ENCODE measurements around the gene SLC49A3. TPM values are rescaled to one million over a fixed set of nuclear protein-coding genes. Genes with fewer than 3 reads are reported as not detected.
A peak's percentile ranks its signal among the peaks of the same experiment; 100 is the strongest.

SLC49A3 gene
- total and polyA plus RNA-seq, 2 of the 13 experiments (the other 11 are each of a cell fraction or from before 2014, with no cell fraction given), result 0.07 to 0.17 TPM

GRCh38 chr4:683982-684622 lies 4.8 kb downstream of the SLC49A3 start (continued):
- TF ChIP-seq NFYB (CRISPR knock-in tag; IDR thresholded peaks at IDR 0.05) (no peak), MED1 (CRISPR knock-in tag; IDR thresholded peaks at IDR 0.05) (no peak), XRCC5 (optimal IDR thresholded peaks at IDR 0.05; ENCODE audit: low read length) (peak; percentile 86), ZSCAN21 (CRISPR knock-in tag; IDR thresholded peaks at IDR 0.05; ENCODE audit: borderline replicate concordance) (peak; percentile 59; the same call in 1 of the 2 replicates), ARID5B (CRISPR knock-in tag; IDR thresholded peaks at IDR 0.05) (peak; percentile 41; the same call in 1 of the 2 replicates), NR2F6 (IDR thresholded peaks at IDR 0.05) (no peak), NR2F6 (CRISPR knock-in tag; IDR thresholded peaks at IDR 0.05) (peak; percentile 51; the same call in 1 of the 2 replicates), HOXA9 (CRISPR knock-in tag; IDR thresholded peaks at IDR 0.05; ENCODE audit: borderline replicate concordance) (no peak), JUND (CRISPR knock-in tag; IDR thresholded peaks at IDR 0.05) (no peak), ZNF225 (CRISPR knock-in tag; IDR thresholded peaks at IDR 0.05) (no peak), ZNF333 (CRISPR knock-in tag; IDR thresholded peaks at IDR 0.05; ENCODE audit: borderline replicate concordance) (no peak), CCAR2 (optimal IDR thresholded peaks at IDR 0.05; ENCODE audit: low read depth, low read length) (no peak), SP4 (CRISPR knock-in tag; IDR thresholded peaks at IDR 0.05) (peak; percentile 80), DNMT3B (CRISPR knock-in tag; conservative IDR thresholded peaks at IDR 0.05) (0 out of 2 replicates have a peak, but pooled peaks have one; percentile 53), ZNF30 (CRISPR knock-in tag; IDR thresholded peaks at IDR 0.05) (no peak), ZNF546 (CRISPR knock-in tag; conservative IDR thresholded peaks at IDR 0.05) (no peak), POLR2AphosphoS2 (IDR thresholded peaks at IDR 0.05; ENCODE audit: low read depth, low read length) (no peak), PAF1 (CRISPR knock-in tag; IDR thresholded peaks at IDR 0.05) (no peak), RELA (CRISPR knock-in tag; IDR thresholded peaks at IDR 0.05) (no peak)
- TF ChIP-seq, protein P1, sequence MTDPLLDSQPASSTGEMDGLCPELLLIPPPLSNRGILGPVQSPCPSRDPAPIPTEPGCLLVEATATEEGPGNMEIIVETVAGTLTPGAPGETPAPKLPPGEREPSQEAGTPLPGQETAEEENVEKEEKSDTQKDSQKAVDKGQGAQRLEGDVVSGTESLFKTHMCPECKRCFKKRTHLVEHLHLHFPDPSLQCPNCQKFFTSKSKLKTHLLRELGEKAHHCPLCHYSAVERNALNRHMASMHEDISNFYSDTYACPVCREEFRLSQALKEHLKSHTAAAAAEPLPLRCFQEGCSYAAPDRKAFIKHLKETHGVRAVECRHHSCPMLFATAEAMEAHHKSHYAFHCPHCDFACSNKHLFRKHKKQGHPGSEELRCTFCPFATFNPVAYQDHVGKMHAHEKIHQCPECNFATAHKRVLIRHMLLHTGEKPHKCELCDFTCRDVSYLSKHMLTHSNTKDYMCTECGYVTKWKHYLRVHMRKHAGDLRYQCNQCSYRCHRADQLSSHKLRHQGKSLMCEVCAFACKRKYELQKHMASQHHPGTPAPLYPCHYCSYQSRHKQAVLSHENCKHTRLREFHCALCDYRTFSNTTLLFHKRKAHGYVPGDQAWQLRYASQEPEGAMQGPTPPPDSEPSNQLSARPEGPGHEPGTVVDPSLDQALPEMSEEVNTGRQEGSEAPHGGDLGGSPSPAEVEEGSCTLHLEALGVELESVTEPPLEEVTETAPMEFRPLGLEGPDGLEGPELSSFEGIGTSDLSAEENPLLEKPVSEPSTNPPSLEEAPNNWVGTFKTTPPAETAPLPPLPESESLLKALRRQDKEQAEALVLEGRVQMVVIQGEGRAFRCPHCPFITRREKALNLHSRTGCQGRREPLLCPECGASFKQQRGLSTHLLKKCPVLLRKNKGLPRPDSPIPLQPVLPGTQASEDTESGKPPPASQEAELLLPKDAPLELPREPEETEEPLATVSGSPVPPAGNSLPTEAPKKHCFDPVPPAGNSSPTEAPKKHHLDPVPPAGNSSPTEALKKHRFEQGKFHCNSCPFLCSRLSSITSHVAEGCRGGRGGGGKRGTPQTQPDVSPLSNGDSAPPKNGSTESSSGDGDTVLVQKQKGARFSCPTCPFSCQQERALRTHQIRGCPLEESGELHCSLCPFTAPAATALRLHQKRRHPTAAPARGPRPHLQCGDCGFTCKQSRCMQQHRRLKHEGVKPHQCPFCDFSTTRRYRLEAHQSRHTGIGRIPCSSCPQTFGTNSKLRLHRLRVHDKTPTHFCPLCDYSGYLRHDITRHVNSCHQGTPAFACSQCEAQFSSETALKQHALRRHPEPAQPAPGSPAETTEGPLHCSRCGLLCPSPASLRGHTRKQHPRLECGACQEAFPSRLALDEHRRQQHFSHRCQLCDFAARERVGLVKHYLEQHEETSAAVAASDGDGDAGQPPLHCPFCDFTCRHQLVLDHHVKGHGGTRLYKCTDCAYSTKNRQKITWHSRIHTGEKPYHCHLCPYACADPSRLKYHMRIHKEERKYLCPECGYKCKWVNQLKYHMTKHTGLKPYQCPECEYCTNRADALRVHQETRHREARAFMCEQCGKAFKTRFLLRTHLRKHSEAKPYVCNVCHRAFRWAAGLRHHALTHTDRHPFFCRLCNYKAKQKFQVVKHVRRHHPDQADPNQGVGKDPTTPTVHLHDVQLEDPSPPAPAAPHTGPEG (CRISPR knock-in tag; IDR thresholded peaks at IDR 0.05), result no peak
- TF ChIP-seq, protein P2, sequence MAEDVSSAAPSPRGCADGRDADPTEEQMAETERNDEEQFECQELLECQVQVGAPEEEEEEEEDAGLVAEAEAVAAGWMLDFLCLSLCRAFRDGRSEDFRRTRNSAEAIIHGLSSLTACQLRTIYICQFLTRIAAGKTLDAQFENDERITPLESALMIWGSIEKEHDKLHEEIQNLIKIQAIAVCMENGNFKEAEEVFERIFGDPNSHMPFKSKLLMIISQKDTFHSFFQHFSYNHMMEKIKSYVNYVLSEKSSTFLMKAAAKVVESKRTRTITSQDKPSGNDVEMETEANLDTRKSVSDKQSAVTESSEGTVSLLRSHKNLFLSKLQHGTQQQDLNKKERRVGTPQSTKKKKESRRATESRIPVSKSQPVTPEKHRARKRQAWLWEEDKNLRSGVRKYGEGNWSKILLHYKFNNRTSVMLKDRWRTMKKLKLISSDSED (CRISPR knock-in tag; IDR thresholded peaks at IDR 0.05), result peak; percentile 80; the same call in 1 of the 2 replicates
